Activated gamma-delta T cell treated with anti-CD3 and anti-CD28 coated beads, Interleukin-2, amount 50 U/mL, for 16 hours (primary cell): ENCODE measurements around the gene TUBB6.

Source experiments
- DNase-seq: peaks from one replicate; pipeline ENCODE4 v3.0.0-alpha.2; 2020; ENCODE audit warnings: low read depth

TUBB6 gene

GRCh38 chr18:12338382-12338781 is 30.3 kb downstream of the TUBB6 start:
- no peak for DNase-seq

GRCh38 chr18:12340945-12341660 is 33.1 kb downstream of the TUBB6 start:
- DNase-seq = no peak

GRCh38 chr18:12342661-12343060 is 34.6 kb downstream of the TUBB6 start:
- DNase-seq = no peak

- DNase-seq = no peak
These were observed 37.6 kb downstream of the TUBB6 start for GRCh38 chr18:12345491-12346239.

- DNase-seq = no peak
These were observed 38.2 kb downstream of the TUBB6 start for GRCh38 chr18:12346240-12346565.

- DNase-seq = no peak
These were observed 39.9 kb downstream of the TUBB6 start for GRCh38 chr18:12347895-12348294.

GRCh38 chr18:12352188-12352587 is 44.1 kb downstream of the TUBB6 start:
- no peak for DNase-seq

GRCh38 chr18:12359515-12359927 is 51.5 kb downstream of the TUBB6 start:
- DNase-seq = no peak

GRCh38 chr18:12361770-12362378 is 53.8 kb downstream of the TUBB6 start:
- DNase-seq = no peak

- DNase-seq = no peak
These were observed 54.6 kb downstream of the TUBB6 start for GRCh38 chr18:12362473-12363174.

- DNase-seq = no peak
These were observed 58.3 kb downstream of the TUBB6 start for GRCh38 chr18:12366379-12366778.

GRCh38 chr18:12366784-12367183 is 58.7 kb downstream of the TUBB6 start:
- no peak for DNase-seq

- no peak for DNase-seq
These were observed 61.2 kb downstream of the TUBB6 start for GRCh38 chr18:12369211-12369610.

- no peak for DNase-seq
These were observed 63.5 kb downstream of the TUBB6 start for GRCh38 chr18:12371590-12371989.

GRCh38 chr18:12372406-12372805 is 64.4 kb downstream of the TUBB6 start:
- no peak for DNase-seq

GRCh38 chr18:12373116-12373770 is 65.2 kb downstream of the TUBB6 start:
- DNase-seq = no peak

GRCh38 chr18:12373771-12374116 is 65.7 kb downstream of the TUBB6 start:
- DNase-seq = no peak

- no peak for DNase-seq
These were observed 66.4 kb downstream of the TUBB6 start for GRCh38 chr18:12374401-12374800.
